IPS-18a (cell line): ENCODE data around the gene MLPH.

Source experiments
- H3K27ac ChIP-seq: one replicate; pipeline ENCODE4 v1.5.1; 2013; ENCODE audit warnings: low read length
- H3K27me3 ChIP-seq: one replicate; pipeline ENCODE4 v1.6.1; 2013; ENCODE audit warnings: mild to moderate bottlenecking, low read length; ENCODE audit not compliant: control insufficient read depth, insufficient read depth
- H3K36me3 ChIP-seq: one replicate; pipeline ENCODE4 v1.6.1; 2013; ENCODE audit warnings: low read depth, low read length; ENCODE audit not compliant: control insufficient read depth
- H3K4me1 ChIP-seq: one replicate; pipeline ENCODE4 v1.6.1; 2013; ENCODE audit warnings: low read depth, low read length; ENCODE audit not compliant: control insufficient read depth
- H3K4me3 ChIP-seq: one replicate; pipeline ENCODE4 v1.5.1; 2013; ENCODE audit warnings: low read length
- H3K9ac ChIP-seq: one replicate; pipeline ENCODE4 v1.6.1; 2013; ENCODE audit warnings: mild to moderate bottlenecking, low read length, moderate library complexity
- H3K9me3 ChIP-seq: one replicate; pipeline ENCODE4 v1.6.1; 2013; ENCODE audit warnings: low read depth, low read length; ENCODE audit not compliant: control insufficient read depth

Gene MLPH

GRCh38 chr2:237483018-237483731, 3.9 kb upstream of the MLPH start:
- Histone ChIP-seq H3K9ac (no peak overlapping the region), H3K36me3 (no peaks in the 10 kb centered on the region), H3K27me3 (peaks cover 68% of the 10 kb centered on the region), H3K4me3 (no peak overlapping the region), H3K4me1 (peaks cover 5% of the 10 kb centered on the region), H3K27ac (no peak overlapping the region), H3K9me3 (no peaks in the 10 kb centered on the region)

- H3K27me3 ChIP-seq, result peaks cover 60% of the 10 kb centered on the region
Observed at GRCh38 chr2:237485304-237485703, 1.7 kb upstream of the MLPH start.

GRCh38 chr2:237485844-237486243, 1.2 kb upstream of the MLPH start:
- Histone ChIP-seq H3K9ac (no peak overlapping the region), H3K27me3 (peaks cover 59% of the 10 kb centered on the region), H3K36me3 (no peaks in the 10 kb centered on the region), H3K4me1 (peaks cover 21% of the 10 kb centered on the region), H3K9me3 (peaks cover 1% of the 10 kb centered on the region), H3K4me3 (peak overlapping the region; percentile 49), H3K27ac (no peak overlapping the region)

More at GRCh38 chr2:237485304-237485703, 1.7 kb upstream of the MLPH start:
- H3K9ac ChIP-seq, result no peak overlapping the region
- no peak overlapping the region for H3K27ac ChIP-seq
- H3K4me1 ChIP-seq, result peaks cover 16% of the 10 kb centered on the region
- H3K36me3 ChIP-seq, result no peaks in the 10 kb centered on the region
- no peak overlapping the region for H3K4me3 ChIP-seq
- H3K9me3 ChIP-seq, result no peaks in the 10 kb centered on the region

- no peaks in the 10 kb centered on the region for H3K36me3 ChIP-seq
- H3K27me3 ChIP-seq, result peaks cover 59% of the 10 kb centered on the region
- H3K4me1 ChIP-seq, result peaks cover 23% of the 10 kb centered on the region
- H3K9ac ChIP-seq, result no peak overlapping the region
- peak overlapping the region; percentile 49 for H3K4me3 ChIP-seq
- peaks cover 3% of the 10 kb centered on the region for H3K9me3 ChIP-seq
- no peak overlapping the region for H3K27ac ChIP-seq
Observed at GRCh38 chr2:237486334-237486818, 675 bp upstream of the MLPH start.

GRCh38 chr2:237487496-237487895, 445 bp downstream of the MLPH start:
- Histone ChIP-seq H3K27ac (no peak overlapping the region), H3K4me1 (peaks cover 23% of the 10 kb centered on the region), H3K9me3 (peaks cover 9% of the 10 kb centered on the region), H3K36me3 (no peaks in the 10 kb centered on the region), H3K27me3 (peaks cover 53% of the 10 kb centered on the region), H3K9ac (no peak overlapping the region), H3K4me3 (peak overlapping the region; percentile 49)

GRCh38 chr2:237488295-237488694, 1.2 kb downstream of the MLPH start:
- Histone ChIP-seq H3K36me3 (no peaks in the 10 kb centered on the region), H3K27me3 (peaks cover 53% of the 10 kb centered on the region), H3K27ac (no peak overlapping the region), H3K9ac (no peak overlapping the region), H3K4me3 (no peak overlapping the region), H3K9me3 (peaks cover 9% of the 10 kb centered on the region), H3K4me1 (peaks cover 23% of the 10 kb centered on the region)

- Histone ChIP-seq H3K27me3 (peaks cover 52% of the 10 kb centered on the region), H3K9me3 (peaks cover 9% of the 10 kb centered on the region), H3K27ac (no peak overlapping the region), H3K4me1 (peaks cover 23% of the 10 kb centered on the region), H3K4me3 (peak overlapping the region; percentile 2), H3K36me3 (no peaks in the 10 kb centered on the region), H3K9ac (no peak overlapping the region)
Observed at GRCh38 chr2:237488901-237489860, 2.1 kb downstream of the MLPH start.

- peak overlapping the region; percentile 79 for H3K27ac ChIP-seq
- peak overlapping the region; percentile 26 for H3K9ac ChIP-seq
- peaks cover 23% of the 10 kb centered on the region for H3K4me1 ChIP-seq
- H3K27me3 ChIP-seq, result peaks cover 43% of the 10 kb centered on the region
- no peaks in the 10 kb centered on the region for H3K36me3 ChIP-seq
- H3K4me3 ChIP-seq, result peak overlapping the region; percentile 2
- H3K9me3 ChIP-seq, result peaks cover 9% of the 10 kb centered on the region
Observed at GRCh38 chr2:237490009-237490711, 3.1 kb downstream of the MLPH start.

GRCh38 chr2:237490795-237491194, 3.7 kb downstream of the MLPH start:
- H3K9ac ChIP-seq, result peak overlapping the region; percentile 26
- H3K27ac ChIP-seq, result peak overlapping the region; percentile 79
- peaks cover 37% of the 10 kb centered on the region for H3K27me3 ChIP-seq
- peak overlapping the region; percentile 2 for H3K4me3 ChIP-seq
- H3K36me3 ChIP-seq, result no peaks in the 10 kb centered on the region
- peaks cover 9% of the 10 kb centered on the region for H3K9me3 ChIP-seq
- peaks cover 21% of the 10 kb centered on the region for H3K4me1 ChIP-seq

- Histone ChIP-seq H3K9me3 (peaks cover 9% of the 10 kb centered on the region), H3K4me1 (peaks cover 18% of the 10 kb centered on the region), H3K36me3 (no peaks in the 10 kb centered on the region), H3K4me3 (no peak overlapping the region), H3K27me3 (peaks cover 29% of the 10 kb centered on the region), H3K27ac (no peak overlapping the region), H3K9ac (no peak overlapping the region)
Observed at GRCh38 chr2:237491515-237492118, 4.6 kb downstream of the MLPH start.
